Measurements from ENCODE around the gene BMP2K. TPM values are rescaled to one million over a fixed set of nuclear protein-coding genes. Genes with fewer than 3 reads are reported as not detected.
A peak's percentile ranks its signal among the peaks of the same experiment; 100 is the strongest.

The BMP2K gene
- total and polyA plus RNA-seq, 4 donors: 4.4 to 138 (median 19.3) TPM

- TF ChIP-seq REST (IDR thresholded peaks at IDR 0.05) (no peak), RXRA (IDR thresholded peaks at IDR 0.05) (no peak), HNF4A (conservative IDR thresholded peaks at IDR 0.05) (no peak), SP1 (IDR thresholded peaks at IDR 0.05) (no peak), TAF1 (conservative IDR thresholded peaks at IDR 0.05) (no peak), CTCF (IDR thresholded peaks at IDR 0.05; ENCODE audit: low read depth, low read length, missing input control) (no peak), JUND (IDR thresholded peaks at IDR 0.05) (no peak), YY1 (IDR thresholded peaks at IDR 0.05) (no peak)
These were observed 173.6 kb downstream of the BMP2K start (continued) for GRCh38 chr4:78949735-78950134.

- no peak for DNase-seq (ENCODE audit: low spot score)
- TF ChIP-seq FOXA1 (IDR thresholded peaks at IDR 0.05): no peak
- peak; percentile 68 for TF ChIP-seq CTCF (IDR thresholded peaks at IDR 0.05; ENCODE audit: low read depth, low read length, missing input control)
- peak in 1 of 2 donors; percentile 17 for TF ChIP-seq HNF4A (conservative IDR thresholded peaks at IDR 0.05)
- peak; percentile 91 to 92 for TF ChIP-seq RAD21 (IDR thresholded peaks at IDR 0.05)
- no peaks in the 10 kb centered on the region for H3K27me3 ChIP-seq (ENCODE audit: control insufficient read depth in 4 of 4, insufficient read depth in 4 of 4, low read length in 3 of 4)
- no peaks in the 10 kb centered on the region for H3K9me3 ChIP-seq (ENCODE audit: control insufficient read depth in 4 of 4, low read length in 3 of 4)
- H3K4me3 ChIP-seq (ENCODE audit: low read depth in 1 of 3, low read length in 3 of 3): no peak overlapping the region
- H3K36me3 ChIP-seq (ENCODE audit: control insufficient read depth in 4 of 4, insufficient read depth in 3 of 4, low read depth in 1 of 4, low read length in 3 of 4): no peaks in the 10 kb centered on the region
- H3K27ac ChIP-seq (ENCODE audit: low read depth in 1 of 2, low read length in 2 of 2): no peak overlapping the region
- 56% methylated on average over 3 of the region's 3 CpGs for WGBS
- H3K4me1 ChIP-seq (ENCODE audit: control insufficient read depth in 4 of 4, insufficient read depth in 4 of 4, low read length in 3 of 4): no peaks in the 10 kb centered on the region
- no peak overlapping the region for H3K9ac ChIP-seq (ENCODE audit: low read depth in 1 of 2, low read length in 2 of 2)
These were observed 175.8 kb downstream of the BMP2K start for GRCh38 chr4:78951862-78952472.

GRCh38 chr4:78953231-78953630 is 177.1 kb downstream of the BMP2K start:
- Histone ChIP-seq H3K36me3 (ENCODE audit: control insufficient read depth in 4 of 4, insufficient read depth in 3 of 4, low read depth in 1 of 4, low read length in 3 of 4) (no peaks in the 10 kb centered on the region), H3K27ac (ENCODE audit: low read depth in 1 of 2, low read length in 2 of 2) (no peak overlapping the region), H3K9ac (ENCODE audit: low read depth in 1 of 2, low read length in 2 of 2) (no peak overlapping the region), H3K27me3 (ENCODE audit: control insufficient read depth in 4 of 4, insufficient read depth in 4 of 4, low read length in 3 of 4) (no peaks in the 10 kb centered on the region), H3K4me1 (ENCODE audit: control insufficient read depth in 4 of 4, insufficient read depth in 4 of 4, low read length in 3 of 4) (no peaks in the 10 kb centered on the region), H3K4me3 (ENCODE audit: low read depth in 1 of 3, low read length in 3 of 3) (no peak overlapping the region), H3K9me3 (ENCODE audit: control insufficient read depth in 4 of 4, low read length in 3 of 4) (no peaks in the 10 kb centered on the region)
- DNase-seq (ENCODE audit: low spot score): no peak
- 87% methylated on average over 5 of the region's 5 CpGs for WGBS
- TF ChIP-seq RXRA (IDR thresholded peaks at IDR 0.05) (no peak), HNF4A (conservative IDR thresholded peaks at IDR 0.05) (no peak), GABPA (IDR thresholded peaks at IDR 0.05 in 1 of 2, conservative IDR thresholded peaks at IDR 0.05 in 1 of 2) (no peak), FOXA2 (IDR thresholded peaks at IDR 0.05) (no peak), JUND (IDR thresholded peaks at IDR 0.05) (no peak), HNF4G (IDR thresholded peaks at IDR 0.05) (no peak), NR2F2 (IDR thresholded peaks at IDR 0.05) (no peak), YY1 (IDR thresholded peaks at IDR 0.05) (no peak), TAF1 (conservative IDR thresholded peaks at IDR 0.05) (no peak), RAD21 (IDR thresholded peaks at IDR 0.05) (no peak), REST (IDR thresholded peaks at IDR 0.05) (no peak), MAX (IDR thresholded peaks at IDR 0.05) (no peak), SP1 (IDR thresholded peaks at IDR 0.05) (no peak), FOXA1 (IDR thresholded peaks at IDR 0.05) (no peak), ATF3 (IDR thresholded peaks at IDR 0.05) (no peak), EGR1 (IDR thresholded peaks at IDR 0.05; ENCODE audit: low read depth in 2 of 2) (no peak)
